IMR-90 (cell line): ENCODE results near the gene PRLR. TPM values are rescaled to one million over a fixed set of nuclear protein-coding genes. Genes with fewer than 3 reads are reported as not detected.
"Not testable (repeated sequence)": the region's sequence is repeated elsewhere in the genome, so short reads cannot be mapped to it uniquely, and the experiment has no call there.

Experiments used
- ATAC-seq: fragments of 200-7000 bp; cut with Tn5 transposase; 2 replicates; pipeline ENCODE4 v1.9.1; 2020; ENCODE audit warnings: low read depth, mild to moderate bottlenecking, moderate library complexity
- BruUV-seq: library from RNA; stranded (reverse); fragments of 400-500 nt; replicated peaks from 2 replicates; lab custom pipeline; 2021; lab: Mats Ljungman, UMichigan
- CTCF ChIA-PET: fragments of 300-600 bp; formaldehyde crosslinking; extraction: SDS; loops from one replicate; lab custom pipeline; 2021; ENCODE audit warnings: antibody characterized with exemption; lab: Yijun Ruan, JAX
- POLR2A ChIA-PET: fragments of 300-600 bp; sonication (Branson Sonifier 250); formaldehyde crosslinking; loops from one replicate; lab custom pipeline; 2022; ENCODE audit warnings: antibody characterized with exemption; ENCODE audit not compliant: unreplicated experiment; lab: Charles Lee
- DNase-seq: peaks from one replicate; pipeline ENCODE4 v3.0.0; 2013
- H2AFZ ChIP-seq: replicated peaks from 2 replicates; pipeline ENCODE3; 2013; ENCODE audit warnings: low read length, mild to moderate bottlenecking; ENCODE audit not compliant: poor library complexity
- H2AK5ac ChIP-seq: 2 replicates; pipeline ENCODE4 v1.6.1; 2013; ENCODE audit warnings: low read depth, low read length, inconsistent platforms
- H2AK9ac ChIP-seq: replicated peaks from 2 replicates; pipeline ENCODE3; 2013; ENCODE audit warnings: mild to moderate bottlenecking, low read depth, low read length, moderate library complexity; ENCODE audit not compliant: poor library complexity
- H2BK120ac ChIP-seq: 2 replicates; pipeline ENCODE4 v1.6.1; 2013; ENCODE audit warnings: low read depth, low read length, inconsistent platforms
- H2BK15ac ChIP-seq: 3 replicates; pipeline ENCODE4 v1.6.1; 2013; ENCODE audit warnings: low read depth, low read length, inconsistent platforms
- H2BK20ac ChIP-seq: 2 replicates; pipeline ENCODE4 v1.6.1; 2013; ENCODE audit warnings: low read depth, mild to moderate bottlenecking, inconsistent platforms, low read length, moderate library complexity
- H2BK5ac ChIP-seq: 2 replicates; pipeline ENCODE4 v1.6.1; 2013; ENCODE audit warnings: mild to moderate bottlenecking, low read depth, low read length, inconsistent platforms; ENCODE audit not compliant: poor library complexity, severe bottlenecking
- H3K14ac ChIP-seq: replicated peaks from 2 replicates; pipeline ENCODE4 v1.6.1; 2013; ENCODE audit warnings: low read depth, low read length, inconsistent platforms
- H3K18ac ChIP-seq: 2 replicates; pipeline ENCODE4 v1.6.1; 2013; ENCODE audit warnings: low read depth, low read length, control low read depth
- H3K23ac ChIP-seq: 2 replicates; pipeline ENCODE4 v1.6.1; 2013; ENCODE audit warnings: low read depth, low read length, inconsistent platforms
- H3K27ac ChIP-seq: 2 replicates; pipeline ENCODE4 v1.5.1; 2013; ENCODE audit warnings: mild to moderate bottlenecking, control low read depth, low read length; ENCODE audit not compliant: insufficient read depth
- H3K27me3 ChIP-seq: 2 replicates; pipeline ENCODE4 v1.6.1; 2013; ENCODE audit warnings: low read length; ENCODE audit not compliant: control insufficient read depth, insufficient read depth
- H3K36me3 ChIP-seq: 2 replicates; pipeline ENCODE4 v1.6.1; 2013; ENCODE audit warnings: low read length, mixed read lengths; ENCODE audit not compliant: control insufficient read depth, insufficient read depth
- H3K4ac ChIP-seq: 2 replicates; pipeline ENCODE4 v1.6.1; 2013; ENCODE audit warnings: low read depth, low read length, inconsistent platforms
- H3K4me1 ChIP-seq: 2 replicates; pipeline ENCODE4 v1.6.1; 2013; ENCODE audit warnings: low read length, mixed read lengths; ENCODE audit not compliant: control insufficient read depth, insufficient read depth
- H3K4me2 ChIP-seq: 2 replicates; pipeline ENCODE4 v1.6.1; 2013; ENCODE audit warnings: low read depth, mild to moderate bottlenecking, control low read depth, low read length, moderate library complexity
- H3K4me3 ChIP-seq: 2 replicates; pipeline ENCODE4 v1.5.1; 2013; ENCODE audit warnings: low read depth, mild to moderate bottlenecking, control low read depth, low read length, moderate library complexity; ENCODE audit not compliant: insufficient read depth
- H3K56ac ChIP-seq: 2 replicates; pipeline ENCODE4 v1.6.1; 2013; ENCODE audit warnings: low read length, inconsistent platforms; ENCODE audit not compliant: insufficient read depth; ENCODE audit errors: extremely low read depth
- H3K79me1 ChIP-seq, 2 experiments: 2 replicates each; pipeline ENCODE4 v1.6.1; 2013; ENCODE audit warnings: low read length in 2 of 2, inconsistent platforms in 1 of 2, low read depth in 1 of 2
- H3K9ac ChIP-seq: 2 replicates; pipeline ENCODE4 v1.6.1; 2013; ENCODE audit warnings: low read depth, low read length, control low read depth
- H3K9me1 ChIP-seq: 2 replicates; pipeline ENCODE4 v1.6.1; 2013; ENCODE audit warnings: low read length, inconsistent platforms; ENCODE audit not compliant: insufficient read depth
- H3K9me3 ChIP-seq: 2 replicates; pipeline ENCODE4 v1.6.1; 2013; ENCODE audit warnings: low read length; ENCODE audit not compliant: control insufficient read depth, insufficient read depth
- H4K20me1 ChIP-seq: 2 replicates; pipeline ENCODE4 v1.6.1; 2013; ENCODE audit warnings: low read length, inconsistent platforms; ENCODE audit not compliant: insufficient read depth
- H4K5ac ChIP-seq: 2 replicates; pipeline ENCODE4 v1.6.1; 2013; ENCODE audit warnings: mild to moderate bottlenecking, low read depth, low read length, control low read depth
- H4K8ac ChIP-seq, 2 experiments: 2 replicates each; pipeline ENCODE4 v1.6.1; 2013; ENCODE audit warnings: low read depth in 2 of 2, low read length in 2 of 2, control low read depth in 1 of 2, inconsistent platforms in 1 of 2
- H4K91ac ChIP-seq: 2 replicates; pipeline ENCODE4 v1.6.1; 2013; ENCODE audit warnings: low read depth, low read length, inconsistent platforms; ENCODE audit not compliant: insufficient read depth
- WGBS, 2 experiments: methylation state at CpG; one replicate each; pipeline versions ENCODE4 v1.1.5 to v1.1.7; 2013; ENCODE audit warnings: missing lambda C conversion rate in 2 of 2; ENCODE audit not compliant: insufficient read length in 1 of 2; ENCODE audit errors: extremely low coverage in 2 of 2; 5-methylcytosine and 5-hydroxymethylcytosine counted together
- dilution Hi-C: fragments of 300-500 bp; cut with HindIII; formaldehyde crosslinking; loops from one replicate; pipeline ENCODE4 v1.14.3; 2018; ENCODE audit warnings: low sequenced_read_pairs; ENCODE audit not compliant: unreplicated experiment
- in situ Hi-C: fragments of 300-500 bp; cut with MboI; formaldehyde crosslinking; loops from 3 replicates; pipeline ENCODE4 v1.14.3; 2019; ENCODE audit warnings: low sequenced_read_pairs, inconsistent platforms, mixed read lengths
- intact Hi-C: fragments of 100-400 bp; cut with micrococcal nuclease; formaldehyde crosslinking; loops from 2 replicates; pipeline ENCODE4 v1.10.0; 2022
- polyA plus RNA-seq, 3 experiments: library from polyadenylated mRNA; depleted of rRNA; stranded (reverse); fragments of >200 nt; gene quantifications; 2 replicates each; pipeline ENCODE4 v1.2.3, GENCODE V29; 2012; ENCODE audit warnings: low replicate concordance in 1 of 3
- total RNA-seq: library from RNA; depleted of rRNA; stranded (reverse); fragments of >200 nt; gene quantifications from 2 replicates; pipeline ENCODE4 v1.2.3, GENCODE V29; 2012

The PRLR gene
- total and polyA plus RNA-seq, 2 of the 4 experiments (the other 2 are of a cell fraction) = 0.24 to 0.54 TPM

- H3K79me1 ChIP-seq, H3K23ac ChIP-seq, H3K4me2 ChIP-seq, ATAC-seq, H2BK5ac ChIP-seq, dilution Hi-C loops, H3K9me3 ChIP-seq, H3K36me3 ChIP-seq, H2AK5ac ChIP-seq, H3K4ac ChIP-seq, H3K4me3 ChIP-seq, POLR2A ChIA-PET, H3K27me3 ChIP-seq, H3K14ac ChIP-seq, DNase-seq, CTCF ChIA-PET, H2BK15ac ChIP-seq, H2BK20ac ChIP-seq, BruUV-seq, in situ Hi-C loops, H3K4me1 ChIP-seq, H4K5ac ChIP-seq, H4K8ac ChIP-seq, H2AFZ ChIP-seq, H3K18ac ChIP-seq, H2AK9ac ChIP-seq, H3K9ac ChIP-seq, intact Hi-C loops, H3K27ac ChIP-seq, H2BK120ac ChIP-seq, H3K9me1 ChIP-seq, H4K91ac ChIP-seq, H4K20me1 ChIP-seq, H3K56ac ChIP-seq: not testable (repeated sequence)
- WGBS, 2 experiments = no CpG with 5 or more reads among the region's 10 CpGs
Observed at GRCh38 chr5:35245371-35245770, 15.1 kb upstream of the PRLR start.
